H1 (cell line): ENCODE data around the gene CTU1. TPM values are rescaled to one million over a fixed set of nuclear protein-coding genes. Genes with fewer than 3 reads are reported as not detected.

Source experiments
- BRCA1 ChIP-seq: IDR thresholded peaks from 2 replicates; pipeline ENCODE4 v1.6.1; 2012; ENCODE audit warnings: low read depth, low read length, improper control_type of control experiment
- CHD7 ChIP-seq: fragments of 300-600 bp; sonication (generic); IDR thresholded peaks from 2 replicates; pipeline ENCODE4 v1.7.1; 2012; ENCODE audit warnings: low read length, moderate library complexity, mild to moderate bottlenecking, inconsistent platforms; ENCODE audit not compliant: insufficient replicate concordance
- KDM1A ChIP-seq: fragments of 200-600, 300-600 bp; sonication (generic); IDR thresholded peaks from 2 replicates; pipeline ENCODE4 v1.7.1; 2016; ENCODE audit warnings: mild to moderate bottlenecking, low read length, borderline replicate concordance
- MAFK ChIP-seq: IDR thresholded peaks from 2 replicates; pipeline ENCODE4 v1.6.1; 2012; ENCODE audit warnings: low read depth, mild to moderate bottlenecking, improper control_type of control experiment, low read length
- POLR2AphosphoS5 ChIP-seq: IDR thresholded peaks from 2 replicates; pipeline ENCODE4 v1.6.1; 2011; ENCODE audit warnings: low read depth, low read length
- USF2 ChIP-seq: IDR thresholded peaks from 2 replicates; pipeline ENCODE4 v1.6.1; 2011; ENCODE audit warnings: low read length, improper control_type of control experiment
- polyA plus RNA-seq, 7 experiments: library from polyadenylated mRNA; depleted of rRNA in 3 of 7; stranded (reverse) in 5 of 7; unstranded in 2 of 7; fragments of >200 nt in 5 of 7; fragments of 200-250 nt in 2 of 7; gene quantifications; 1 replicate in 5 of 7; 2 replicates in 1 of 7; 4 replicates in 1 of 7; pipeline versions ENCODE4 v1.2.1 to v1.2.3, GENCODE V29; 2011 to 2013; ENCODE audit warnings: missing spikeins in 2 of 7, mixed read lengths in 2 of 7
- total RNA-seq: library from RNA; stranded (reverse); fragmentation: NEBNext Ultra II Directional; extraction: Animal tissue kit (Norgen Biotek cat#: 25700); gene quantifications from 2 replicates; pipeline ENCODE4 v1.2.1, GENCODE V29; 2021

CTU1 gene
- total and polyA plus RNA-seq, 2 of the 8 experiments (the other 6 are each of a cell fraction or from before 2014, with no cell fraction given): 4.6 to 7.2 TPM

DNA sequence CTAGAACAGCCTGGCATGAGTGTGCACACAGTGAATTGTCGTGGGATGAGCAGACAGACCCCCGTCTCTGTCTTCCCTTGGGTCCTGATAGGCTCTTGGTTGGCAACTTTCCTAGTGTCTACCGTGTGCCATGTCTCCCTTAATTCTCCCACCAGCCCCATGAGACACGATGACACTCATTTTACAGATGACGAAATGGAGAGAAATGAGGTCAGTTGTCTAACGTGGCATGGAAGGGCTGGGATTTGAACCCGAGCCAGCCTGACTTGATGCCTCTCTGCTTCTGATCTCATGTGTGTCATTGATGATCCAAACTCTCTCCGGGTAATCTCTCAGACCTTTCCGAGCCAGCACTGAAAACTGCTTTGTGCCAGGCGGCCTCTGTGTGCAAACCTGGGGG is 17.1 kb downstream of the CTU1 start (continued):
- TF ChIP-seq CHD7: no peak
- no peak for TF ChIP-seq MAFK
- no peak for TF ChIP-seq USF2
- no peak for TF ChIP-seq POLR2AphosphoS5
- no peak for TF ChIP-seq KDM1A
- no peak for TF ChIP-seq BRCA1
